ENCODE results near the gene ALDH18A1. TPM values are rescaled to one million over a fixed set of nuclear protein-coding genes. Genes with fewer than 3 reads are reported as not detected.

ALDH18A1 gene
- total RNA-seq, 4 donors from 2014 or later = 4.7 to 112 (median 21.7) TPM

GRCh38 chr10:95650232-95650631, 6.3 kb downstream of the ALDH18A1 start:
- Histone ChIP-seq H3K4me3 (no peak overlapping the region), H3K27ac (no peak overlapping the region), H3K4me1 (no peaks in the 10 kb centered on the region), H3K36me3 (no peaks in the 10 kb centered on the region), H3K27me3 (no peaks in the 10 kb centered on the region), H3K9me3 (no peaks in the 10 kb centered on the region)
- intact Hi-C loops (cut with DNase I; ENCODE audit: low total_unique reads) = no loop called here
- no peak for DNase-seq
- TF ChIP-seq CTCF (IDR thresholded peaks at IDR 0.05) = no peak
- TF ChIP-seq POLR2A (IDR thresholded peaks at IDR 0.05) = no peak

- Histone ChIP-seq H3K27me3 (no peaks in the 10 kb centered on the region), H3K4me1 (no peaks in the 10 kb centered on the region), H3K4me3 (no peak overlapping the region), H3K9me3 (no peaks in the 10 kb centered on the region), H3K36me3 (no peaks in the 10 kb centered on the region), H3K27ac (no peak overlapping the region)
- intact Hi-C loops (cut with DNase I; ENCODE audit: low total_unique reads) = no loop called here
- TF ChIP-seq CTCF (IDR thresholded peaks at IDR 0.05) = no peak
- no peak for TF ChIP-seq POLR2A (IDR thresholded peaks at IDR 0.05)
- no peak for DNase-seq
These were observed 8.4 kb downstream of the ALDH18A1 start for GRCh38 chr10:95648138-95648537.

GRCh38 chr10:95646160-95646559, 10.4 kb downstream of the ALDH18A1 start:
- H3K4me1 ChIP-seq = no peaks in the 10 kb centered on the region
- no peaks in the 10 kb centered on the region for H3K9me3 ChIP-seq
- intact Hi-C loops (cut with DNase I; ENCODE audit: low total_unique reads) = no loop called here
- no peak for DNase-seq
- no peak for TF ChIP-seq POLR2A (IDR thresholded peaks at IDR 0.05)
- TF ChIP-seq CTCF (IDR thresholded peaks at IDR 0.05) = no peak
- no peaks in the 10 kb centered on the region for H3K36me3 ChIP-seq
- H3K27ac ChIP-seq = no peak overlapping the region
- H3K27me3 ChIP-seq = no peaks in the 10 kb centered on the region
- H3K4me3 ChIP-seq = no peak overlapping the region

GRCh38 chr10:95644901-95645300, 11.6 kb downstream of the ALDH18A1 start:
- Histone ChIP-seq H3K4me1 (no peaks in the 10 kb centered on the region), H3K4me3 (no peak overlapping the region), H3K27me3 (no peaks in the 10 kb centered on the region), H3K36me3 (no peaks in the 10 kb centered on the region), H3K9me3 (no peaks in the 10 kb centered on the region), H3K27ac (no peak overlapping the region)
- intact Hi-C loops (cut with DNase I; ENCODE audit: low total_unique reads) = no loop called here
- no peak for TF ChIP-seq POLR2A (IDR thresholded peaks at IDR 0.05)
- TF ChIP-seq CTCF (IDR thresholded peaks at IDR 0.05) = no peak
- DNase-seq = no peak

GRCh38 chr10:95640891-95641315, 15.6 kb downstream of the ALDH18A1 start:
- no peak for DNase-seq
- intact Hi-C loops (cut with DNase I; ENCODE audit: low total_unique reads) = no loop called here
- H3K4me3 ChIP-seq = no peak overlapping the region
- no peaks in the 10 kb centered on the region for H3K36me3 ChIP-seq
- H3K9me3 ChIP-seq = no peaks in the 10 kb centered on the region
- TF ChIP-seq CTCF (IDR thresholded peaks at IDR 0.05) (no peak), POLR2A (IDR thresholded peaks at IDR 0.05) (no peak)
- H3K27me3 ChIP-seq = no peaks in the 10 kb centered on the region
- H3K27ac ChIP-seq = no peak overlapping the region
- no peaks in the 10 kb centered on the region for H3K4me1 ChIP-seq
